ENCODE results near the gene MVB12B. TPM values are rescaled to one million over a fixed set of nuclear protein-coding genes. Genes with fewer than 3 reads are reported as not detected.

MVB12B gene
- total and polyA plus RNA-seq, 2 of the 13 experiments (the other 11 are each of a cell fraction or from before 2014, with no cell fraction given) = 12.1 to 30.1 TPM

GRCh38 chr9:126495411-126496180 lies 169.0 kb downstream of the MVB12B start:
- BruUV-seq (replicated peaks) = no TSS peak
- Histone ChIP-seq H3K4me2 (ENCODE audit: low read depth, low read length) (no peak overlapping the region), H3K79me2 (ENCODE audit: insufficient read depth, low read length) (no peaks in the 10 kb centered on the region), H4K20me1 (ENCODE audit: insufficient read depth, low read length) (peaks cover 4% of the 10 kb centered on the region; the same call in 1 of the 2 replicates), H3K27me3 (ENCODE audit: control insufficient read depth in 1 of 2, insufficient read depth in 2 of 2, low read length in 2 of 2) (no peaks in the 10 kb centered on the region), H3K4me3 (replicated peaks in 1 of 3; ENCODE audit: insufficient read depth in 1 of 3, low read depth in 2 of 3, low read length in 3 of 3) (no peak overlapping the region), H3K4me1 (ENCODE audit: insufficient read depth, low read length) (peaks cover 24% of the 10 kb centered on the region), H3K36me3 (replicated peaks in 1 of 2; ENCODE audit: control insufficient read depth in 1 of 2, insufficient read depth in 2 of 2, low read length in 2 of 2) (peaks cover 1 to 15% of the 10 kb centered on the region in 2 experiments; a peak in 4 of 5 replicates), H2AFZ (ENCODE audit: low read length) (no peak overlapping the region), H3K27ac (ENCODE audit: extremely low read length, insufficient read depth, low read length) (no peak overlapping the region), H3K9ac (ENCODE audit: insufficient read depth, low read depth, low read length) (no peak overlapping the region), H3K9me3 (ENCODE audit: low read length) (no peaks in the 10 kb centered on the region)
- TF ChIP-seq EZH2 (conservative IDR thresholded peaks at IDR 0.05; ENCODE audit: low read depth, low read length) = no peak
- TF ChIP-seq NCOA1 (CRISPR knock-in tag; IDR thresholded peaks at IDR 0.05) = no peak
- no peak for TF ChIP-seq SP2 (CRISPR knock-in tag; IDR thresholded peaks at IDR 0.05)
- TF ChIP-seq ZNF737 (CRISPR knock-in tag; IDR thresholded peaks at IDR 0.05; ENCODE audit: borderline replicate concordance) = no peak
- no peak for TF ChIP-seq TEAD3 (CRISPR knock-in tag; optimal IDR thresholded peaks at IDR 0.05; ENCODE audit: borderline replicate concordance)
- FAIRE-seq = no peak
- intact Hi-C loops (cut with micrococcal nuclease; ENCODE audit: unreplicated experiment) = no loop called here
- 89% methylated on average over 7 of the region's 7 CpGs for WGBS (ENCODE audit: low lambda C conversion rate)
- POLR2A ChIA-PET = no interaction called here
- no peak for ATAC-seq
- in situ Hi-C loops (cut with HindIII; ENCODE audit: extremely low pct_ligation_motif_present, low pct_unique_long_range_greater_than_20kb) = no loop called here
- CTCF ChIA-PET (ENCODE audit: low intra/inter-chr PET ratio, low total read pairs) = no interaction called here
- DNase-seq (ENCODE audit: low spot score) = no peak

DNA sequence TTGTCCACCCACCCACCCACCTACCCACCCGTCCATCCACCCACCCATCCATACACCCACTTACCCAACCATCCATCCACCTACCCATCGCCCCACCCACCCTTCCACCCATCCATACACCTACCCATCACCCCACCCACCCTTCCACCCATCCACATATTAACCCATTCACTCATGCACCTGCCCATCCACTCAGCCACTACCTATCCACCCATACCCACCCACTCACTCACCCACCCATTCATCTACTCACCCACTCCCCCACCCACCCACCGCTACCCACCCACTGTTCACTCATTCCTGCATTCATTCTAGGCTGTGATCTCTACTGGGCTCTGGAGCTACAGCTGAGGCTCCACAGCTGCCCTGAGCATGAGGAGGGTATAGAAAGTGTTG lies 169.6 kb downstream of the MVB12B start:
- H3K9ac ChIP-seq (ENCODE audit: insufficient read depth, low read depth, low read length) = no peak overlapping the region
- POLR2A ChIA-PET = no interaction called here
- no peak for ATAC-seq
- no peaks in the 10 kb centered on the region for H3K79me2 ChIP-seq (ENCODE audit: insufficient read depth, low read length)
- H3K27me3 ChIP-seq (ENCODE audit: control insufficient read depth in 1 of 2, insufficient read depth in 2 of 2, low read length in 2 of 2) = no peaks in the 10 kb centered on the region
- CTCF ChIA-PET (ENCODE audit: low intra/inter-chr PET ratio, low total read pairs) = no interaction called here
- TF ChIP-seq MTA3 (CRISPR knock-in tag; IDR thresholded peaks at IDR 0.05) = no peak
- no peak for TF ChIP-seq ZSCAN31 (CRISPR knock-in tag; IDR thresholded peaks at IDR 0.05; ENCODE audit: low read depth)
- TF ChIP-seq, protein P1, sequence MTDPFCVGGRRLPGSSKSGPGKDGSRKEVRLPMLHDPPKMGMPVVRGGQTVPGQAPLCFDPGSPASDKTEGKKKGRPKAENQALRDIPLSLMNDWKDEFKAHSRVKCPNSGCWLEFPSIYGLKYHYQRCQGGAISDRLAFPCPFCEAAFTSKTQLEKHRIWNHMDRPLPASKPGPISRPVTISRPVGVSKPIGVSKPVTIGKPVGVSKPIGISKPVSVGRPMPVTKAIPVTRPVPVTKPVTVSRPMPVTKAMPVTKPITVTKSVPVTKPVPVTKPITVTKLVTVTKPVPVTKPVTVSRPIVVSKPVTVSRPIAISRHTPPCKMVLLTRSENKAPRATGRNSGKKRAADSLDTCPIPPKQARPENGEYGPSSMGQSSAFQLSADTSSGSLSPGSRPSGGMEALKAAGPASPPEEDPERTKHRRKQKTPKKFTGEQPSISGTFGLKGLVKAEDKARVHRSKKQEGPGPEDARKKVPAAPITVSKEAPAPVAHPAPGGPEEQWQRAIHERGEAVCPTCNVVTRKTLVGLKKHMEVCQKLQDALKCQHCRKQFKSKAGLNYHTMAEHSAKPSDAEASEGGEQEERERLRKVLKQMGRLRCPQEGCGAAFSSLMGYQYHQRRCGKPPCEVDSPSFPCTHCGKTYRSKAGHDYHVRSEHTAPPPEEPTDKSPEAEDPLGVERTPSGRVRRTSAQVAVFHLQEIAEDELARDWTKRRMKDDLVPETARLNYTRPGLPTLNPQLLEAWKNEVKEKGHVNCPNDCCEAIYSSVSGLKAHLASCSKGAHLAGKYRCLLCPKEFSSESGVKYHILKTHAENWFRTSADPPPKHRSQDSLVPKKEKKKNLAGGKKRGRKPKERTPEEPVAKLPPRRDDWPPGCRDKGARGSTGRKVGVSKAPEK (CRISPR knock-in tag; IDR thresholded peaks at IDR 0.05; ENCODE audit: borderline replicate concordance) = no peak
- TF ChIP-seq ZBTB44 (CRISPR knock-in tag; IDR thresholded peaks at IDR 0.05) = no peak
- TF ChIP-seq ZNF737 (CRISPR knock-in tag; IDR thresholded peaks at IDR 0.05; ENCODE audit: borderline replicate concordance) = no peak
- no peak for TF ChIP-seq FOXO1 (CRISPR knock-in tag; IDR thresholded peaks at IDR 0.05)
- H2AFZ ChIP-seq (ENCODE audit: low read length) = no peak overlapping the region
- FAIRE-seq = no peak
- no peak overlapping the region for H3K4me2 ChIP-seq (ENCODE audit: low read depth, low read length)
- peaks cover 1 to 15% of the 10 kb centered on the region in 2 experiments; a peak in 4 of 5 replicates for H3K36me3 ChIP-seq (replicated peaks in 1 of 2; ENCODE audit: control insufficient read depth in 1 of 2, insufficient read depth in 2 of 2, low read length in 2 of 2)
- BruUV-seq (replicated peaks) = no TSS peak
- no peak overlapping the region for H3K27ac ChIP-seq (ENCODE audit: extremely low read length, insufficient read depth, low read length)
- H4K20me1 ChIP-seq (ENCODE audit: insufficient read depth, low read length) = peaks cover 7% of the 10 kb centered on the region; the same call in 1 of the 2 replicates
- H3K9me3 ChIP-seq (ENCODE audit: low read length) = no peaks in the 10 kb centered on the region
- 94% methylated on average over 3 of the region's 3 CpGs for WGBS (ENCODE audit: low lambda C conversion rate)
- intact Hi-C loops (cut with micrococcal nuclease; ENCODE audit: unreplicated experiment) (no loop called here), in situ Hi-C loops (cut with HindIII; ENCODE audit: extremely low pct_ligation_motif_present, low pct_unique_long_range_greater_than_20kb) (no loop called here)
- DNase-seq (ENCODE audit: low spot score) = no peak
- peaks cover 30% of the 10 kb centered on the region for H3K4me1 ChIP-seq (ENCODE audit: insufficient read depth, low read length)
- H3K4me3 ChIP-seq (replicated peaks in 1 of 3; ENCODE audit: insufficient read depth in 1 of 3, low read depth in 2 of 3, low read length in 3 of 3) = no peak overlapping the region
